ENCODE results near the gene CCDC154. TPM values are rescaled to one million over a fixed set of nuclear protein-coding genes. Genes with fewer than 3 reads are reported as not detected.

Gene CCDC154
- total and polyA plus RNA-seq, 10 of the 15 experiments (the other 5 are each of a cell fraction or from before 2014, with no cell fraction given), result 0.06 to 0.26 (median 0.25) TPM; not detected in 7

- no peak for TF ChIP-seq ZNF207 (IDR thresholded peaks at IDR 0.05; ENCODE audit: borderline replicate concordance)
These were observed 868 bp downstream of the CCDC154 start (continued) for GRCh38 chr16:1443403-1443973.

- ATAC-seq, result no peak
- no peaks in the 10 kb centered on the region for H3K27me3 ChIP-seq (replicated peaks in 1 of 2; ENCODE audit: control insufficient read depth in 2 of 2, insufficient read depth in 2 of 2, low read length in 1 of 2)
- no peaks in the 10 kb centered on the region for H3K79me2 ChIP-seq (ENCODE audit: control insufficient read depth, insufficient read depth, low read length)
- no peaks in the 10 kb centered on the region for H3K36me3 ChIP-seq (ENCODE audit: control insufficient read depth in 2 of 2, insufficient read depth in 2 of 2, low read length in 1 of 2)
- no peaks in the 10 kb centered on the region for H4K20me1 ChIP-seq (ENCODE audit: control insufficient read depth, insufficient read depth)
- in situ Hi-C loops (cut with MboI) (no loop called here), intact Hi-C loops (cut with micrococcal nuclease; ENCODE audit: unreplicated experiment) (no loop called here)
- no TSS peak for BruUV-seq (replicated peaks)
- RAD21 ChIA-PET (ENCODE audit: unreplicated experiment), result no interaction called here
- H3K4me3 ChIP-seq, result no peak overlapping the region
- POLR2A ChIA-PET, result no interaction called here
- FAIRE-seq, result no peak
- CTCF ChIA-PET, result no interaction called here
- no peak overlapping the region for H2AFZ ChIP-seq (ENCODE audit: control insufficient read depth, low read depth, low read length)
- no peak overlapping the region for H3K4me2 ChIP-seq (ENCODE audit: control insufficient read depth, insufficient read depth)
- SMC1A ChIA-PET (ENCODE audit: uncharacterized antibody, unreplicated experiment), result no interaction called here
- WGBS (ENCODE audit: insufficient coverage, insufficient replicate concordance, low lambda C conversion rate, missing lambda C conversion rate), result 61% methylated on average over 23 of the region's 24 CpGs
- H3K4me1 ChIP-seq (ENCODE audit: control insufficient read depth, insufficient read depth, low read length), result no peaks in the 10 kb centered on the region
- H3K9me3 ChIP-seq (replicated peaks; ENCODE audit: control insufficient read depth, insufficient read depth, low read length), result no peaks in the 10 kb centered on the region
- no peak for DNase-seq (ENCODE audit: low read depth, low spot score)
- H3K27ac ChIP-seq (ENCODE audit: control insufficient read depth, insufficient read depth), result no peak overlapping the region
- no peak overlapping the region for H3K9ac ChIP-seq (ENCODE audit: control insufficient read depth, insufficient read depth, low read length)
- TF ChIP-seq ZBTB33 (IDR thresholded peaks at IDR 0.05), result no peak
- TF ChIP-seq ZNF687 (IDR thresholded peaks at IDR 0.05), result no peak
- TF ChIP-seq ZNF622 (IDR thresholded peaks at IDR 0.05), result no peak
- TF ChIP-seq SMC3 (IDR thresholded peaks at IDR 0.05; ENCODE audit: borderline replicate concordance, low read length), result no peak
- TF ChIP-seq KAT2A (conservative IDR thresholded peaks at IDR 0.05; ENCODE audit: control insufficient read depth, low read depth, low read length), result no peak
- TF ChIP-seq RELA (IDR thresholded peaks at IDR 0.05; ENCODE audit: borderline replicate concordance, partially characterized antibody), result no peak
- no peak for TF ChIP-seq IKZF1 (conservative IDR thresholded peaks at IDR 0.05)
- no peak for TF ChIP-seq IRF3 (IDR thresholded peaks at IDR 0.05)
- TF ChIP-seq LARP7 (IDR thresholded peaks at IDR 0.05), result no peak
- TF ChIP-seq NFYB (IDR thresholded peaks at IDR 0.05; ENCODE audit: insufficient read depth, low read depth, low read length), result no peak
- no peak for TF ChIP-seq USF2 (IDR thresholded peaks at IDR 0.05; ENCODE audit: borderline replicate concordance, low read depth, low read length)
These were observed 1.7 kb downstream of the CCDC154 start for GRCh38 chr16:1442697-1443096.

Data from GM12878 (cell line).